HG03354 (cell line): ENCODE measurements around the gene LRRC4.

ENCODE experiments used
- ATAC-seq: cut with Tn5 transposase; IDR thresholded peaks from one replicate; pipeline ENCODE4 v1.9.1; 2021; ENCODE audit warnings: mild to moderate bottlenecking; ENCODE audit not compliant: unreplicated experiment, poor library complexity, severe bottlenecking

The LRRC4 gene

DNA sequence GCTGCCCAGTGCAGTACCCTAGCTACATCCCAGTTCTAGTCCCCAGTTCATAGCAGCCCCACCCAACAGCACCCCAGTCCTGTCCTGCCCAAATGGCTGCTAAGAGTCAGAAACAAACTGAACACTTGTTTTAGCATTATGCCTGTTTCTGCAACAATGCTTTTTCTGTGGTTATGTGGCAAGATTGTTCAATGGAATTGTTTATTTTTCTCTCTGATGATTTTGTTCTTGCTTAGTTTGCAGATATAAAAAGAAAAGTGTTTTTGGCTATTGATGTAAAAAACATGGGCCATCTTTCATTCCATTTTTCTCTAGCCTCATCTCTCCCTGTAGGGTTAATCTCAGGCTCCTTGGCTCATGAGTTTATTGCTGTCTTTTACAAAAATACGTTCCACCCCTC lies 42.5 kb downstream of the LRRC4 start:
- ATAC-seq, result no peak

DNA sequence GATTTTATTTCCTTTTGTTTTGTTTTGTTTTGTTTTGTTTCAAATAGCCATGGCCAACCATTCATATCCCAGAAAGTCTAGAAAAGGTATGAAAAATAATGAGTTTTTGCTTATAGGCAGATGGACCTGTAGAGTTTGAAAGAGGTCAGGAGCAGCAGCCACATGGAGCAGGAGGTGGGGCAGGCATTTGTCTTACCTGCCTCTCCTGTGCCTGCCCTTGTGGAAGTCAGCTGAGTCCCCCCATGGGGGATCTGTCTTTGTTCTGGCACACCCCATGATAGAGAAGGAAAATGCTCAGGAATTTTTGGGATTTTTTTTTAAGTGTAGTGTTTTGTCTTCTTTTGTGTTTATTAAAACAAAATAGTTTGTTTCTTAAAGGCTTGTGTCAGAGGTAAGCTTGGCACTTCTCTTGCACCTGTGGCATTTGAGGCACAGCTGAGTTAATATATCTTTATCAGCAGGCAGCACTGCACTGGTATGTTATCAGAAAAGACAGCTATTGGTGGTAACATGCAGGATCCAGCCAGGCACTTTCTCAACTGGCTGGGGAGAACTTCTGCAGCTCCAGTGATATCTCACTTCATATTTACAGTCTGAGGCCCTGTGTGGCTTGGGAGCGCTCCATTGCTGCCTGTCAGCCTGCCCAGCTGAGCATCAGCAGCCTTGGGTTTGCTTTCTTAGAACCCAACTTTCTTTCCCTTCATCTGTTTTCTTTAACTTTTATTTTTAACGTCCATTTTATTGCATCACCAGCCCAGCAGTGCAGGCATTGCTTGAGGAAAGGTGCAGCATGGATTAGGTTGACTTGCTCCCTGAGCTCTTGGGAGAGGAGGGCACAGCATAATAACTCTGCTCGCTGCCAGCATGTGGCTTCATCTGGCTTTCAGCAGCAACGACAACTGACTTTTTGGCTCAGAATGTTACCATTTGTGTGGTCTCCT lies 44.4 kb downstream of the LRRC4 start:
- no peak for ATAC-seq

DNA sequence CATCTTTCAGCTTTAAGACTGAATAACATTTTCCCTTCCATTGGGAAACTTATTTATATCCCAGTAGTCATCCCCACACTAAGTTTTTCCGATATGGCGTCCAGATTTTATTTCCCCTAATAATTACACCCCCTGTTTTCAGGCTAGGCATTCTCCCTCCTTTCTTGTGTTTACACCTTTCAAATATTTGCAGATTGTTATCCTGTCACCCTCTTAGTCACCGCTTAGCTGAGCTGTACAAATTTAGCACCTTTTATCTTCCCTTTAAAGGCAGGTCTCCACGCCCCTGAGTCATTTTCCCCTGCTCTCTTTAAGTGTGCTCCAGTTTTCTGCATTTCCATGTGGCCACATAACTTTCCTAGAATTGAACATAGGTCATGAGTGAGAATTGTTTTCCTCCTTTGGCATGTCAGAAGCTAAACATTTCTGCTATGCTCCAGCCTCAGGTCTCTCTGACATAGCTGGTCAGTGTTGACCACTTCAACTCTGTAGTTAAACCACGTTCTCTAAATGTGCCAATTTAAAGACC lies 47.4 kb downstream of the LRRC4 start:
- no peak for ATAC-seq

DNA sequence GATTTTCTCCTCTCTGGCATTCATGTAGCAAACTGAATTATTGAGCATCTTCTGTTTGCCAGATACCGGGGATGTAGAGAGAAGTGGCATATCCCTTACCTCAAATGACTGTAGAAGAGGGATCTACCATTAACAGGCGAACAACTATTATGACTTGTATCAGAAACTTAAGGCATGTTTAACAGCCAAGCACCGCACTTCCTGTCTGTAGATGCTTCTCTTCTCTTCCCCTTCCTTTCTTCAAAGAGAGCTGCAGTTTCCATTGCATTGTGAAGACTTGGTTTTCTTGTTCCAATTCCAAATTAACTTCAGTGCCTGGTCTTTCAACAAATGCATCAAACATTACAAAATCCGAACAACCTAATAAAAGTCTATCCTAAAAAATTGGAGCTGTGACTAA lies 49.3 kb downstream of the LRRC4 start:
- no peak for ATAC-seq

DNA sequence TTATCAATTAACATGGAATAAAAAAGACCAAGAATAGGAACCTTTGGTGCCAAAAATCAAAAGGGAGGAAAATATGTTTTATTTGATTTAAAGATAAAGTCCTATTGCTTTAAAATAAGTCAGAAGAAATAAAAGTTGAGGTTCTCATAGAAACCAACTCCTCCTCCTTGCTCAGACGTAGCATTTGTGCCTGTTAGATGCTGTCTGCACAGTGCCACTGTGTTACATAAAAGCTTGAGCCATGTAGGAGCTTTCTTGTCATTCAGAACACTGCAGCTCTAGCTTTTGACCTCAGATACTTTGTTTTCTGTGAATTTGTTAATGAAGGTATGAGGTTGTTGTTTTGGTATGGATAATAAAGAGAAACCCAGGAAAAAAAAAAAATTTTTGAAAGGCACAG lies 50.3 kb downstream of the LRRC4 start:
- ATAC-seq, result no peak

DNA sequence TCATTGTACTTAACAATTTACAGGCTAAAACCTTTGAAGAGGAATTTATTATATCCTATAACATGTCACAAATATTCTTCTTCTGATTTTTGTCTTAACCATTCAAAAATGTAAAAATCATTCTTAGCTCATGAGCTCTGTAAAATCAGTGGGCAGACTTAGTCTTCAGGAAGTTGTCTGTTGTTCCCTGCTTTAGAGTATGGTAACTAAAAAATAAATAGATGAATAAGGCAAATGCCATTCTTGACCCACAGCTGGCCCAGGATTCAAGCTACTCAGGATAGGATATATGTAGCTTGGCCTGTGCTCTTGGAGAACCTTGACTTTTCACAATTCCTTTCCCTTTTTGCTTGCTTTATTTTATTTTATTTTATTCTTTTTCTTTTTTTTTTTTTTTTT lies 51.5 kb downstream of the LRRC4 start:
- no peak for ATAC-seq

DNA sequence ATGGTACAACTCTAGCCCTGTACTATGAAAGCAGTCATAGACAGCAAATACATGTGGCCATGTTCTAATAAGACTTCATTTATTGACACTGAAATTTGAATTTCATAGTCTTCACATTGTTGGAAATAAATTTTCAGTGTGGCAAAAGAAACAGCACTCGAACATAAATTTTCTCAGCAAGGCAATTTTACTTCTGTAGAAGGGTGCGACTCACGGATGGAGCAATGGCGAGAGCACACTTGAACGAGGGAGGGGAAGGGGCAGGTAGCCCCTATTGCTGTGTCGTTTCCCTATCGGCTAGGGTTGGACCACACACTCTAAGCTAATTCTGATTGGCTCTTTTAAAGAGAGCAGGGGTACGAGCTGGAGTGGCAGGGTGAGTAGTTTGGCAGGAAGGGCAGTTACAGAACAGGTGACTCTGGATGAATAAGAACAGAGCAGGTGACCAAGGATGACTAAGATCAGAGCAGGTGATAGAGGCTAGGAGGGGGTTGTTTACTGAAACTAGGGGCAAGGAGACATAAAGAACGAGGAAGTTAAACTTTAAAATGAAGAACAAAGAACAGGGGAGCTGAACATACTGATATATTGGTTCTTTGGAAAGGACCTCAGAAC lies 52.0 kb downstream of the LRRC4 start:
- ATAC-seq, result no peak

DNA sequence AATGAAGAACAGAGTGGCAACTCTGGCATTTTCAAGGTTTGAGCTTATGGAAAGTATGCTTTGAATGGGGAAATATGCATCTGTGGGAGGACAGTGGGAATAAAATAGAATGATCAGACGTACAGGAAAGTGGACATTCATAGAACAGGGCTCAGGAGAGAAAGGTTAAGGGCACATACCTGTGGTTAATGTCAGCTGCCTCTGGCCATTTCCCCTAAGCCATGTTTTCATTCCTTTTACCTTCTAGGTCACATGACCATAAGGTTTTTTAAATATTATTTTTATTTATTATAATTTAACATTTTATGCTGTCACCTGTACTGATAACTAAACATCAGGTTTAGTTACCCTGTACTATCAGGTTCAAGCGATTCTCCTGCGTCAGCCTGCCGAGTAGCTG lies 52.8 kb downstream of the LRRC4 start:
- no peak for ATAC-seq
